Activated CD8-positive, alpha-beta memory T cell treated with anti-CD3 and anti-CD28 coated beads for 1 hour (primary cell): ENCODE data around the gene CYP39A1.
"Not testable (repeated sequence)": the region's sequence is repeated elsewhere in the genome, so short reads cannot be mapped to it uniquely, and the experiment has no call there.

Experiments
- DNase-seq, 2 donors: peaks; one replicate each; pipeline ENCODE4 v3.0.0-alpha.2; 2020; ENCODE audit warnings: low read depth in 1 of 2; ENCODE audit errors: extremely low read depth in 1 of 2

CYP39A1 gene

GRCh38 chr6:46648869-46649492 is 3.6 kb downstream of the CYP39A1 start:
- DNase-seq = no peak

DNA sequence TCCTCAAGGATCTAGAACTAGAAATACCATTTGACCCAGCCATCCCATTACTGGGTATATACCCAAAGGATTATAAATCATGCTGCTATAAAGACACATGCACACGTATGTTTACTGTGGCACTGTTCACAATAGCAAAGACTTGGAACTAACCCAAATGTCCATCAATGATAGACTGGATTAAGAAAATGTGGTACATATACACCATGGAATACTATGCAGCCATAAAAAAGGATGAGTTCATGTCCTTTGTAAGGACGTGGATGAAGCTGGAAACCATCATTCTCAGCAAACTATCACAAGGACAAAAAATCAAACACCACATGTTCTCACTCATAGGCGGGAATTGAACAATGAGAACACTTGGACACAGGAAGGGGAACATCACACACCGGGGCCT is 4.5 kb downstream of the CYP39A1 start:
- DNase-seq = not testable (repeated sequence)

DNA sequence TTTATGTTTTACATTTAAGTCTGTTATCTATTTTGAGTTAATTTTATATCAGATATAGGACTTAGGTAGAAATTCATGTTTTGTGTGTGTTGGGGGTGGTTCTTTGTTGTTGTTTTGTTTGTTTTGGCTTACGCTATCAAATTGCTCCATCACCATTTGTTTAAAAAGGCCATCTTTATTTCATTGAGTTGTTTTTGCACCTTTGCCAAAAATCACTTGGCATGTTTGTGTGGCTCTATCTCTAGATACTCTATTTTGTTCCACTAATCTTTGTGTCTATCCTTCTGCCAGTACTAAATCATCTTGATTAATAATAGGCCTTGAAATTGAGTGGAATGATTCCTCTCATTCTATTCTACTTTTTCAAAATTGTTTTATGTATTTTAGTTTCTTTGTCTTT is 7.4 kb downstream of the CYP39A1 start:
- DNase-seq = no peak

- DNase-seq = no peak
These were observed 9.5 kb downstream of the CYP39A1 start for GRCh38 chr6:46642928-46643751.

GRCh38 chr6:46638650-46639049 is 14.0 kb downstream of the CYP39A1 start:
- no peak for DNase-seq

GRCh38 chr6:46637933-46638332 is 14.7 kb downstream of the CYP39A1 start:
- DNase-seq = no peak

DNA sequence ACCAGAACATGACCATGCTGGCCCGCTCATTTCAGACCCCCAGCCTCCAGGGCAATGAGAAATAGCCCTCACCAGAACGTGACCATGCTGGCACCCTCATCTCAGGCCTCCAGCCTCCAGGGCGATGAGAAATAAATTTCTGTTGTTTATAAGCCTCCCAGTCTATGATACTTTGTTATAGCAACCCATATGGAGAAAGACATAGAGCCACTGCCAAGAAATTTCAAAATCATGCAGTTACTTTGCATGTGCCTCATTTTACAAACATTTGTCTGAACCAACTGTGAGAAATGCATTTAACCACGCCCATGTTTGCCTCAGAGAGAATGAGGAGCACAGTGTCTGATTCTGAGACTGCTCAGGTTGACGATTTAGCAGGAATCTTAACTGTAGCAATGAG is 15.5 kb downstream of the CYP39A1 start:
- DNase-seq = no peak

- no peak for DNase-seq
These were observed 17.2 kb downstream of the CYP39A1 start for GRCh38 chr6:46635462-46635861.

GRCh38 chr6:46632053-46632452 is 20.6 kb downstream of the CYP39A1 start:
- DNase-seq = no peak

DNA sequence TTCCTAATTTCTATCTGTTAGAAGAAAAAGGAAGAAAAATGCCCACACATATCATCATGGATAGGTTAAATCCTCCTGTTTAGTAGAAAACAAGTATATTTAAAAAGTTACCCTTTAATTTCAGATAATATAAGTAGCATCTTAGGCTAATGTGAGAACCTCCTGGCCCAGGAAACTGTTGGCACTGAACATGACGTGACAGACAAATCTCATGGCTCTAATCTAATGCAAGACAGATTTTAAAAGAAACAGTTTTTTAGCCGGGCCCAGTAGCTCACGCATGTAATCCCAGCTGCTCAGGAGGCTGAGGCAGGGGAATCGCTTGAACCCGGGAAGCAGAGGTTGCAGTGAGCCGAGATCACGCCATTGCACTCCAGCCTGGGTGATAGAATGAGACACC is 22.9 kb downstream of the CYP39A1 start:
- DNase-seq = no peak

DNA sequence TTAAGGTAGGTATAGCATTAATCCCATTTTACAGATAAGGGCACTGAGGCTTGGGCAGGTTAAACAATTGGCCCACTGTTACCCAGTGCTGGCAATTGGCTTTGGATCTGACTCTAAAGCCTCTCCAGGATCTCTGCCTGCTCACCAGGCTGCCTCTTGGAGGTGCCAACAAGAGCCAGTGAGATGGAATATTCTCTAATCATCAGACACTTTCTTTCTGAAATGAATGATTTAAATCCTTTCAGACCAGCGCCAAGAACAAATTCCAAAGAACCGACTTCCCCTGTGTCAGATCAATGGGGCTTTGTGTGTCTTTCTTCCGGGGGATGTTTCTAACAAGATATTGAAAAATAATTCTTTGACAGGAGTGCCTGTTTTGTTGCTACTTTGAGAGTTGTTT is 23.6 kb downstream of the CYP39A1 start:
- DNase-seq = no peak

DNA sequence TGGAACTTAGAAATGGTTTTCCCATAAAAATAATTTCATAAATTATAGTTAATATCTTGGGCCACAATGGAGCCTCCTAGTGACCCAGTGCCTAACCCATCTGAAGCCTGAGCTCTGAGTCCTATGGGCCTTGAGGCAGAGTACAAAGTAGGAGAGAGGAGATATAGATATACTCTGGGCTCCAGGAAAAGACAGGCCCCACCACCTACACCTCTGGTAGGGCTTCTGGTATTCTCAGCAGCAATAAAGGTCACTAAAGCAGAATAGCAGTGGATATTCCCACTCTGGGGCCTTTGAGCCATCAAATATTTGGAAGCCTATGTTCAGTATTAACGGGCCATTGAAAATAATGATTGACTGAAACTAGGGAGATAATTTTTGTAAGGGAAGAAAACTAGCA is 24.1 kb downstream of the CYP39A1 start:
- no peak for DNase-seq

GRCh38 chr6:46626976-46627375 is 25.6 kb downstream of the CYP39A1 start:
- no peak for DNase-seq

DNA sequence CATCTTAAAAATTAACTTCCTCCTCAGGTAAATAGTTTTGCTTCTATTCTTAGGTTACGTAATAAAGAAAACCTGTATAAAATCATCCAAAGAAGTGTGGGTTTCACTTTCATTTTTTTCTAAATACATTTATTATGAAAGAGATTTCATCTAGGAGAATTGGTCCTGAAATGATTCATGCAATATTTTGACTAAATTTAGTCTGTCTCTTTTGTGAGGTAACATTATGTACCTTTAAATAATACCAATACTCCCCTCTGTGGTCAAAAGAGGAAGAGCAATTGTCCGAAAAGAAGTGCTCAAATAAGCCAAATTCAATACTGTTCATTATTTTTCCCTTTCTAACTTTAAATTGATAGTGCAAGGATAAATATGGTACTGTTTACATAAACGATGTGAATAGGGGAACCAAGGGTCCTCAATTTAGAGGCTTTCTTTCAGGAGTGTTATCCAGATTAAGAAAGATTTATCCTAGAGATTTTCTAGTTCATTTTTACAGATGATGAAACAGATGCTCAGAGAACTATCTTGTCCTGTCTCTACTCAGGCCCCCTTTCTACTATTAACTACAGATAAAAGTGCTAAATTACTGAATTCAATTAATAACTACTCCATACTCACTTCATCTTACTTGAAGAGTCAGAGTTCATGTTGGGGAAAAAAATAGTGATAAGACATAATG is 26.2 kb downstream of the CYP39A1 start:
- DNase-seq = no peak

DNA sequence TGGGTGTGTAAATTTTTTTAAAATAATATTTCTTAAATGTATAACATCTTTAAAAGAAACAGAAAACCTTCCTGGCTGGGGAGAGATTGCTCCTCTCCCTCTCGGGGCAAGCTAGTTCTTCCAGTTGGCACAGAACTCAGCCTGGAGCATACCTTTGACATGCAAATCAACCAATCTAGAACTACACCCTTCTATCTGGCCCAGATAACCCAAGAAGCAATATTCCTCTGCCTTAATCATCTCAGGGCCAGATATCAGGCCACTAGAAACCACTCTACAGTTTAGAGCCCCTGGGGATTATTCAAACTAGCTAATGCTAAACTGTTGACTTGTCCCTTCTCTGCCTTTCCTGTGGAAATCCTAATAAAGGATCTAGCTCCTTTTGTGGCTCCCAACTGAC is 33.9 kb downstream of the CYP39A1 start:
- DNase-seq = no peak

DNA sequence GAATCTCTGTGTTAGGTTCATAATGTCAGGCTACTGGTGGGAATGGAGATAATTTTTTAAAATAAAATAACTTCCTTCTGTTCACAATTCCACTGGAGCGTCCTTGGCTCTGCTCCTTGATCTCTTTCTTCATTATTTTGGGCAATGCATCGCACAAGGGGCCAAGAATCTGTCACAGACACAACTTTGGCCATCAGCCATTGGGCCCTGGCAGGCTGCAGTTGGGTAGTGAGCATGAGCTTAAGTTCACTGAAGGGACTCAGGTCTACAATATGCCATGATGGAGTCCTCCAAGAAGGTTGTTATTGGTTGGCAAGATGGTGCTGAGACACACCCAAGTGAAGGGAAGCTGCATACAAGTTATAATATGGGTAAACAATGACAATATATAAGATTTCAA is 40.0 kb downstream of the CYP39A1 start:
- DNase-seq = no peak

DNA sequence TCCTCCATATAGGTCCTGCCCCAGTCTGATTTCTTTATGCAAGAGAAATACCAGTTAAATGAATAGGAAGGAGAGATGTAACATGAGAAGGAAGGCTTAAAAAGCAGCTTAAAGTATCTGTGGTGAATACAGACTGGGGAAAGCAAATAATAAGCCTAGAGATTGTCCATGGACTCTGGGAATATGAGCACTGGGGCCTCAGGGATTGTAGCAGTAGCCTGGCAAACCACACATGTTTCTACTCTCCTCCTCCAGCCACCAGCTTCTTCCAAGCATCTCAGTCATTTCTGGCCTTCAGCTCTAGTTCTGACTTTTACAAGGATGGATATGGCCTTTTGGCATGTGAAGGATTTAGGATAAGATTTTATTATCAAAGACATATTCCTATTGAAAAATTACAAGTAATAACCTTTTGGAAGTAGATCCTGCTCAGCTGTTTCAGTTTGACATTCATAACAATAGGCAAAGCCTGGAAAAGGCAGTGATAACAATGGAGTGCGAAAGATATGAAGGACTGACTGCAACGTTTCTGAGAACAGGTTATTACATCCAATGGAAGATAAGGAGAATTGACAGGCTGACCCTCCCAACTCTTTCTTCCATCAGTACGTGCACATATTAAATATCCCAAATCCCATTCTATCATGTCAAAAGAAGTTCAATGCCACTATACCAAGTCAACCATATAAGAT is 41.6 kb downstream of the CYP39A1 start:
- no peak for DNase-seq

- no peak for DNase-seq
These were observed 46.3 kb downstream of the CYP39A1 start for GRCh38 chr6:46606338-46606737.

GRCh38 chr6:46605091-46605797 is 47.4 kb downstream of the CYP39A1 start:
- no peak for DNase-seq

GRCh38 chr6:46598215-46598614 is 54.4 kb downstream of the CYP39A1 start:
- no peak for DNase-seq

- no peak for DNase-seq
These were observed 59.9 kb downstream of the CYP39A1 start for GRCh38 chr6:46592740-46593139.
